NCI-H146 treated with DMSO at 0.1 percent for 48 hours (cell line): Measurements from ENCODE around the gene GLI3.

Experiments
- DNase-seq: peaks from one replicate; lab custom pipeline; 2025; ENCODE audit not compliant: unreplicated experiment; lab: John Stamatoyannopoulos, UW

GLI3 gene

DNA sequence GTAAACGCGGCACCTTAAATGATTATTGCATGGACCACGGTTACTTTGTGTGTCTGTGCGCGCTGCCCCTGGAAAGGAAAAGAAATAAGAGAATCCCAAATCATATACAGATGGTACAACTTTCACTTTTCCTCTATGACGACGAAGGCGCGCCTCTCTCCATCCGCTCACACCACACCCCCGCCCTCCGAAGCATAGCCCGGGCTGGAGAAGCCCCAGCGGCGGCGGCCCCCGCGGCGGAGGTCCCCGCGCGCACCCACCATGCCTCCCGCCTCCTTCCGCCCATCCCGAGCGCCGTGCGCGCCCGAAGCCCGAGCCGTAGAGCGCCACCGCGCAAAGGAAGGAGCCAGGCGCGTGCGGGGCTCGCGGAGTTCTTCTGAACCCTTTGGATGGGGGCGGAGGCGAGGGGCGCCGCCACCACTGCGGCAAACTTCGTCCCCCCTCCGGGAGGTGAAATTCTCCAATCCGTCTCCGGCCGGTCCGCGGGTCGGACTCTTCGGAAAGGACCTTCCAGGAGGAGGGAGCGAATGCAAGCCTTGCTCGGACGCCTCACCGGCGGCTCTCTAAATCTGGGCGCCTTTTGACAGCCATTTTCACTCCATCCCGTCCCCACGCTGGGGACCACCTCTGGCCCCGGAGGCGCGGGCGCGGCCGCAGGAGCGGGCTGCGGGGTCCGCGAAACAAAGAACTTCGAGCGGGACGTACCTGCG lies 588 bp downstream of the GLI3 start:
- no peak for DNase-seq

DNA sequence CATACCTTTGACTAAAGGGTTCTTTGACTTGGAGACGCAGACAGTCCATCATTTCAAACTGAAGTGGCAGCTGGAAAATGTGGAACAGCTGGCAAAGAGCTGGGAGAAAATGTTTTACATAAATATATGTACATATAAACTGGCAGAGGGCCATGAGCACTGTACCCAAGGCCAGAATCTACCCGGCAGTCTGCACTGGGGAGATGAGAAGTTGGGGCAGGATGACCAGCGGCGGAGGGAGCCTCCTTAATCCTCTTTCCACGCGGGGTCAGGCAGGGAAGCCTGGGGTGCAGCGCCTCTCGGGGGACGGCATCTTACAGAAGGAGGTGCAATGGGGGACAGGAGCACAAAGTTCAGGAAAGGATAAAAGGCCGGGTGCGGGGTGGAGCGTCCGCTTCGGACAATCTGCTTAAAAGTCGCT lies 1.3 kb downstream of the GLI3 start:
- DNase-seq = no peak

DNA sequence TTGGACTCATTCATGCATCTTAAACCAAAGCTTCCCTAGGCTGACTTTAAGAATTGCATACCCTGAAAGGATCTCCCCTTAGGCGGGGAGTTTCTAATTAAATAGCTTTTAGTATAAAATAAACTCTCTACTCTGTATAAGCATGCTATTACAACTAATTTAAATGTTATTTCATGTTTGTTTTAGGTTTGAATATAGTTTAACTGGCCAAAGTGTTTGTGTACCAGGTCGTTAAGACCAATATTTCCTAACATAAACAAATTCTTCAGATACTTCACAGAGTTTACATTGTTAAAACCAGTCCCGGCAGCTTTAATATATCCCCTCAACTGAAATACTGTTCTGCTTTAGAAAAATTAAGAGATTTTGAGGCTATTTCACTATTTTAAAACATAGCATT lies 2.3 kb downstream of the GLI3 start:
- DNase-seq = no peak

DNA sequence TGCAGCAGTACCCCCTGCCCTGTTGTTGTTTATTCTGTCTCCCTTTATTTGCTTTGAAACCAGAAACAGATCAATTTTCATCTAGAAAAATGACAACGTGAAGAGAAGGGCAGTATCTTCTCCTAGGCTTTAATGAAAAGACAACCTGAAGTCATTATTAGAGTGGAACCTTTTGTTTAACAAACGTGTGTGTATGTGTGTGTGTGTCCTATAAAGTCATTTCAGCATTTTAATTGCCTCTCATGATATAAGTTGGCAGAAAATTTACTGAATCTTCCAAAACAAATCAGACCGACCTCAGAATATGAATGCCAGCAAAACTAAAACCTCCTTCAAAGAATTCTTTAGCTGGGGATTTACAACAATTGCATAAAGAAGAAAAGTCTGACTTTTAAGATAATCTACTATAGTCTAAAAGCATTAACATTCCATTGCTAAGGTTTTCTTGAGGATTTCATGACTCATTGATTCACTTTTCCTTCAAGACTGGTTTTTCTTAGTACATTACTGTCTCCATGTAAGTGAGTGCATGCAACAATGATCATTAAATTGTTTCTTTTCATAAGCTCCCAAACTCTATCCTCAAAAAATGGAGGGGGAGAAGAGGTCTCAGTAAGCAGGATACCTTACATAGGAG lies 3.2 kb downstream of the GLI3 start:
- no peak for DNase-seq

DNA sequence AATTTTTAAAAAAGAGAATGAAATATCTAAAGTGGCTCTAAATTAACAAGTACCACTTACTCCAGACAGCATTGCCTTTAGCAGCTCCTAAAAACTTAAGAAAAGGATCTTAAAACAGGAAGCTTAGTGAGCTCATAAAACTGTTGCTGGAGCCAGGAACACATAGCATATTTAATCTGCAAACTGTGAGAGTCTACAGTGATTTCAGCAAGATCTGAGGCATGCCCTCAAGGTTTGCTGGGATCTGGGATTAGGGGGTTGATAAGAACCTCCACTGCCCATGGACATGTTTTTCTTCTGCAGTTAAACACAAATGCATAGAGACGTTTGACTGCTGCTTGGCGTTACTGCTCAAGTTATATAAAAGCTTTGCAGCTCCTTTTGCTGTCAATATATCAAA lies 3.8 kb downstream of the GLI3 start:
- no peak for DNase-seq

DNA sequence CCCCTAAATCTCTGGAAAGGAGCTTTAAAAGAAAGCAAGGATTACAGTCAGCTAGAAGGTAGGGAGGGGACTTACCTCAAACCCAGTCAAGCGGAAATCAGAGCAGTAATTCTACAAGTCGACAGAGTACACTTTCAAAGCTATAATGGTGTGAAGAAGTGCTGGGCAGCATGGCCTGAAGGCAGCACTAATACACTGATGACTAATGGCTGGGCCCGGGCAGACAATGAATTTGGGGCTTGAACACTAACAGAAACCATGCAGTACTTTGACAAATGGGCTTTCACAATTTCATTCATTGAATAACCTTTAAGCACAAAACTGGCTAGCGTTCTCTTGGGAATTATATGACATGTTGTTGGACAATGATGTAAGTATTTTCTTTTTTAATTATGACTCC lies 4.7 kb downstream of the GLI3 start:
- no peak for DNase-seq

DNA sequence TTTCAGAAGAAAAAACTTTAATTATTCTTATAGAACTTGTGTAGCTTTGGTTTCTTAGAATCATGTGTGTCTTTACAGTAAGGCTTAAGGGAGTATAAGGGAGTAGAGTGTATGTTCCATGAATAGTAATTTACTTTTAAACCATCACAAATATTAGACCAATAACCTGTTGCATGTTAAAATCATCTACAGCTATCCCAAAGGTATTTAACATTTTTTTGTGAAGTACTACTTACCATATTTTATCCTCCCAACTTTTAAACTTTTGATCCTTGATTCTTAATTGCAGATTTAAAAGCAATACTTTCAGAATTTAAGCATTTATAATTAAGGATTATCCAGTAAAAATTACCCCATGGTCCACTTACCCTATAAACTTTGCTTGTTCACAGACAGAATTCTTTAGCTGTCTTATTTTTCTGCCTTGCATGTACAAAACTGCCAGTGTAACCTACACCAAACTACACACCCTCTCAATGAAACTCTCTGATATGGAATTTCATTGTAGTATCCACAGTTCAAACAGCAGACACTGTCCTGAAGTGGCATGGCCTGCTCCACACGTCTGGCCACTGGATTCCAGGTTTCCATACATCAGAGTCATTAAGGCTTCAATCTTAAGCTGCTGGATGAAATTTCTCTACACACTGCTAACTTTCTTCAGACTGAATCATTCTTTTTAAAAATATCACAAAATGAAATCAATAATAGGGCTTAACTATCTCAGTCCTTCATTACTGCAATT lies 5.8 kb downstream of the GLI3 start:
- DNase-seq = no peak

DNA sequence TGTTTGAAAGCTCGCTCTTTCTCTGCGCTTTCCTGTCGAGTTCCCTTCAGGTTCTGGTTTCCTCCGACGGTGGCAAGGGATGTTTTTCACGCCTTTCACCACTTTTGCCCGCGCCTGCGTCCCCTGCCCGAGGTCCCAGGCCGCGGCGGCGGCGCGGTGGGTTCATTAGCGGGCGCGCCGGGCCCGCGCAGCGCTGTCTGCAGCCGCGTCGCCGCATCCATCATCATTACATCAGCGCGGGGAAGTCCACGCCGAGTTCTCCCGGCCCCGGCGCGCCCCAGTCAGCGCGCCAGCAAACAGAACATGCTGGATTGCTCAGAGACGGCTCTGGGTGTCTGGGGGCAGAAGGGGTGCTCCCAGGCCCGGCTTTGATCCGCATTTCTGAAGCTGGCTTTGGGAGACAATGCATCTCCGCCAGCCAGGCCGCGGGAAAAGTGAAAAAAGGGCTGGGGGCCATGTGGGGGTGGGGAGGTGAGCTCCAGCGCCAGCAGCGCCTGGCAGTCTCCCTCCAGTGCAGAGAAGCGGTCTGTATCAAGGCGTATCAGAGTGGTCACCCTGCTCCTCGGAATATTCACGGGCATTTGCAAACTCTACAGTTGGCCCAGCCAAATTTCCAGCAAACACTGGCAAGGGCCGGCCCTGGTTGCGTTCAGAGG lies 8.9 kb downstream of the GLI3 start:
- no peak for DNase-seq

DNA sequence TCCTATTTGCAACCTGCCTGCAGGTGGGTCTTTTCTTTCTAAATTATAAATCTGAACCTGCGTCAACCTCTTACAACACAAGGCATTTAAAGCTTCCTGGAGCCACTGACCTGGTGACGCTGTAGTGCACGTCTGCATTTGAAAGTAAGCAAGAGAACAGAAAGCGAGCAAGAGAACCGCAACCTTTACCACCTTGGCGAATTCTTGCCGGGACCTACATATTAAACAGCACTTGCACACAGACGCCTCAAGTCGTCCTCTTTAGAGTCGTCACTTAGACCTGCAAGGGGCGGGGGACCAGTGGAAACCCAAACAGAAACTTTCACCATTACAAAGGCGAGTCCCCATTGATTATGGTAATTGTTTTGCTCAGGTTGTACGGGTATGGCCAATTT lies 9.5 kb downstream of the GLI3 start:
- DNase-seq = no peak

DNA sequence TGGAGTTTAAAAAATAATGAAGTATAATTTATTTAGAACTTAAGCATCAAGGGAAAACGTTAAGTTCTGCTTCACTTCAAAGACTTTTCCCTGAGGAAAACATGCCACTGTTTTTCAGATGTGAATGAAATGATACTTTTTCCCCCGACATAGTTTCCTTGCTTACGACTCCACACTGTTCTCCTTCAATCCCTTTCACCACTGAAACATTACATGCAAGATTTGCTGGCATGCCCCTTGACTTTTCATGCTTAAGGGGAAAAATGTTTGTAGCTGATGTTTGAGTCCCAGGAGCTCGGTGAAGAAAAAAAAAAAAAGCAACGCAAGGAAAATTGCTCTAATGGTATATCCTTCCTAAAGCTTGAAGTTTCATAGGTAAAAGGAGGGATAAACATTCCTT lies 10.0 kb downstream of the GLI3 start:
- DNase-seq = no peak

DNA sequence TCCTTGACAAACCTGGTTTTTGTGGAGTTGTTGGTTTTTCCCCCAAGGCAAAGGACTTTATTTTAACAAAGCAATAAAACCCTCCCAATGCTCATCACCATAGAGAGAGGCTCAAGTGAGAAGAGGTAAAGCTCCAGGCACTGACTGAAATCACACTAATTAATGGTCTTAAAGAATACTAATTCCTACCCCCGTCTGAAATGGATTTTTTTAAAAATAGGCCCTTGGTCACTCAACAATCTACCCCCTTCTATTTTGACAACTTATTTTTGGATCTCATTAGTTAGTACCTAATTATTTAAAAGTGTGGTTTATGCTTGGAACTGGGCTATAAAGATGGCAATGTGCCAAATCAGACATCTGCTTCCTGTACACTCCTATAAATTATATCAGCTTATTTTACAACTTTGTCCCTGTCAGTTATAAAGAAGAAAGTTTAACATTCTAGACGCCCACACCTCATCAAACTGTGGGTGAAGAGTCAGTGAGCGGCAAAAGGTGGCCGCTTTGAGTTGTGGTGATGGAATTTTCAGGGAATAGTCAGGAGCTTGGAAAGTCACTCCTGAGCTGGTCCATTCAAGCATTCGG lies 10.6 kb downstream of the GLI3 start:
- no peak for DNase-seq

DNA sequence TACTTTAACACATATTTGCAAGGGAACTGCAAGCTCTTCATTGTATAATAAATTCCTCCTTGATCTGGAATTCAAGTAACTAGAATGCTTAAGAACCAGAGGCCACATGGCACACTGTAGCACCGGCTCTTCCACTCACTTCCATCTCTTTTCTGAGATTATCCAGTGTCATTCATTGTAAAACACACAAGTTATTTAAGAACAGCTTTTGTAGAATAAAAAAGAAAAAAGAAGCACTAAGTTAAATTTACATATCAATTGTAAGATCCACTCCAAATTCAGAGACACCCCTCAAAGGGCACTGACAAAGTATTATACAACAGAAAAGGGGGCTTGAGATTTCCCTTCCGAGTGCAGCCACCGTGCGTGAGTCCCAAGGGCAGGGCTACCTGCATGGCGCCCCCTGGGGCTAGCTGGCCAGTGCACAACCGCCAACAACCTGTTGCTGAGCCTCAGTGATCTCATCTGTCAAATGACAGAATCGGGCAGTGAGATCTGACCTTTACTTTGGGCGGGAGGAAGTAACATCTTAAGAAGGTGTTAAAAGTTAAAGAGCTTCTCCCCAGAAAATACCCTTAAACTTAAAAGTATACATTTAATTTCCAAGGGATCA lies 12.5 kb downstream of the GLI3 start:
- DNase-seq = no peak

DNA sequence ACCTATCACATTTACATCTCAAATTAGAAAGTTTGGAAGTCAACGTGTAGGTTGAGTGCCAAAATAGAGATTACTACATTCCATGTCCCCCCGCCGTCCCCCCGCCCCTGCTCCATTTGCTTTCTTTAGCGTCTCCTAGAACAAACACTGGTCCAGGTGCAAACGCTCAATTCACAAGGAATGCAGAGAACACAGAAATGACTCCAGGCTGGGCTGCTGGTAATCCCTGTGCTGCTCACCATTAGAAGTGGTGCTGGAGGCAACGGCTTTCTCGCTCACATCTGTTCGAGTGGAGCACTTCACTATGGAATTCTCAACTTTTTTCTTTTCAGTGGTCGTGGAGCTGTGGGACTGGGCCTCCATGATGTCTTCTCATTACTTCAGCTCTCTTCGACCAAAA lies 14.1 kb downstream of the GLI3 start:
- DNase-seq = no peak

DNA sequence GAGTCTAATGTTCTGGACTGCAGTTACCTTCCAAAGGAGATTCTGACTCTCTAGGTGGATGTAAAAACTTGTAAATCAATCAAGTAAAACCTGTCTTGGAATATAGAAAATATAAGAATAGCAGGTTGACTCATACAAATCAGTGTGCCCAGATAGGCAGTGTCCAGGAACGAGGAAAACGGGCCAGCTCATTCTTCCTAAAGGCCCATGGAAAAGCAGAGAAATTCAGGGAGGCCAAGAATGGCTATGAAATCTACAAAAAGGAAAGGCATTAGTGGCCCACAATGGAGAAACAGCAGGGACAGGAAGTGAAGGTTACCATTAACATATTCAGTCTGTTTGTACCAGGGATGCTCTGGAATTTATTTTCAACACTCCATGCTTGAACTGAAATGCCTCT lies 14.9 kb downstream of the GLI3 start:
- DNase-seq = no peak

DNA sequence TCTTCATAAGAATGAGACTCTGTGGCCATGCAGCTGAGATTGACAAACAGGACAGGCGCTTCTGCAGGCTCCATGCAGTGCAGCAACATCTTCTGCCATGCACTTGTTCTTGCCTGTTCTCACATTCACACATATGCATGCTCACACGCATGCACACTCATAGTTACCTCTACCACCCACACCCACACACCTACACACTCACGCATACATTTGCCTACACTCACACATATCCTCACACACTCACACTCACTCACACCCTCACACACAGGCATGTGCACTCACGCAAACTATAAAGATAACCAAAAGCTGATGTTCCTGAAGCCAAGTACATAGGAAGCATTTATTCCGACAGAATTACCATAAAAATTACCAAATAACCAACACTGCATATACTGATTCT lies 15.7 kb downstream of the GLI3 start:
- no peak for DNase-seq

DNA sequence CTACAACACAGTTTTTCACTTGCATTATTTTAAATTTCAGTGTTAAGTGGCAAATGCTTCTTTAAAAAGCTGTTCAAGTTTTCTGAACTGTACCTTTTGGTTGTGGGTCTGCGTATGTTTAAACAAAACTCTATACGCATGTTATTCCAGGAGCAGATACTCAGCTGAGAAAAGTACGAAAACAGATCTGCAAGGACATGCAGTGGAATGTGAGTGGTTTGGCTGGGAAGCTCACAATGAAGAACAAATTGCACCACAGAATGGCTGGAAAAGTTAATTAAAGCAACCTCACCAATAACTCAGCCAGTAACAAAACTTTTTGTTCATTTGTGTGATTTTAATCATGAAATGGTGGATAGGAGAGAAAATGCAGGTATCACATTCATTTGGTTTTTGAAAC lies 17.6 kb downstream of the GLI3 start:
- no peak for DNase-seq

DNA sequence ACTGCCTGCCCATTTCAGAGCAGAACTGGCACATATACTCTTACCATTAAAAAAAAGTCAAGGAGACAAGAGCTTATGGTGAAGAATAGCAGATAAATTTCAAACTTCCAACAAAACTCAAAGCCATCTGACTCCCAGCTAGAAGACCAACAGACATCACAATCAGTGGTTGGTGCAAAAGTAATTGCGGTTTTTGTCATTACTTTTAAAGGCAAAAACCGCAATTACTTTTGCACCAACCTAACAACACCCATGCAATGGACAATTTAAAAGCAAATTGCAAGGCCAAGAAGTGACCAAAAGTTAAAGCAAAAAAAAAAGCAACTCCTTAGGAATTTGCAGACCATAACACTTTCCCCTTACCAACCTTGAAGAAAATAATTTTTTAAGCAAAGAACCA lies 18.8 kb downstream of the GLI3 start:
- no peak for DNase-seq

DNA sequence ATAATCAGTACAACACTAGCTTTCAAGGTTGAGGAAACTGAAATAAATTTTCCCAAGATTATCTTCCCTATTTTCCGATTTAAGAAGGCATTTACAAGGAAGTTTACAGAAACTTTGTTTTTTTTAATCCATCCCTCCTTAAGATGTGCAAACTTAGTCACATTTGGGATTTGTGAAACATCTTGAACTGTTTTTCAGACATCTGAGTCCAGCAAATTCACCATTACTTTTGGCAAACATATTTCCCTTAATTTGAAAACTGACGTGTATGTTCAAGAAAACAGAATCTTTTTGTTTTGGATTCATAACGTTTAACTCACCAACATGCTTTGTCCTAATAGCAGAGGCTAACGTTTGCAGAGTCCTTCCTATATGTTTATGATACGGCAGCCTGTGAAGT lies 19.5 kb downstream of the GLI3 start:
- DNase-seq = no peak

DNA sequence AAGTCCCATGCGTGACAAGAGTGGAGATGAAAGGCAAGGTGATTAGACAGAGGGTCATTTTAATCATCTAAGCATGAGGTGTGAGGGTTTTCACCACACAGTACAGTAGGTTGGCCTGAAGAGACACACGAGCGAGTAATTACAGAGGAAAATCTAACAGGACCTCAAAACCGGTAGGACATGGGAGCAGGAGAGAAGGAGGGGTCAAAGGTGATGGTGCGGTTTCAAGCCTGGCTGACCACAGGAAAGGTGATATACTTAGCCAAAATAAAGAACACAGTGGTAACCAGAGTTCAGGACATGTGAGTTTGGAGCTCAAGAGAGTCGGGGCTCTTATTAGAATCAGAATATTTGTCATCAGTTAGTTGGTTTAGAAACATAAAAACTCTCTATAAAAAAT lies 20.0 kb downstream of the GLI3 start:
- DNase-seq = no peak

DNA sequence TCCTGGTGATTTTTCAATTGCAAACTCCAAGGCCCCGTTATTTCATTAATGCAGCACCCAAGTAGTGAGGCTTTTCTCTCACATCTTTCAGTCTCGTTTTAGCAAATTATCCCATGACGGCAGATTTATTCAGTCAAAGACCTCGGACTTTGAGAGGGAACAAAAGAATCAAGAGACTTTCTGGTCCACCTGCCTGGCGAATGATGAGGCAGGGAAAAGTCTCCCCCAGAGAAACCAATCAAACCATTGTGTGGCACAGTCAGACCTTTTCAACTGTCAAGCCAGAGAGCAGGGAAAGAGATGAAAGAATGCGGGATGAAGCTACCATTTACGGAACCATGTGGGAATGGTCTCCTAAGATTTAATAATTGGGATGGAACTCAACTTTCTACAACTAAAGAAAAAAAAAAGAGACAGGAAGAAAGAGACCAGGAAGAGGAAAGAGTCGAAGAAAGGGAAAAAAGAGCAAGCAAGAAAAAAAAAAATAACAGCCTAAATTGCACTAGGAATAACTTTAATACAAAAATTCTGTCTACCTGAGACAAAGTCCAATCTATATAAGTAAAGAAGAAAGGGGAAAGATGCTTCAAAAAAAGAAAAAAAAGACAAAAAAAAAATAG lies 22.8 kb downstream of the GLI3 start:
- DNase-seq = no peak

DNA sequence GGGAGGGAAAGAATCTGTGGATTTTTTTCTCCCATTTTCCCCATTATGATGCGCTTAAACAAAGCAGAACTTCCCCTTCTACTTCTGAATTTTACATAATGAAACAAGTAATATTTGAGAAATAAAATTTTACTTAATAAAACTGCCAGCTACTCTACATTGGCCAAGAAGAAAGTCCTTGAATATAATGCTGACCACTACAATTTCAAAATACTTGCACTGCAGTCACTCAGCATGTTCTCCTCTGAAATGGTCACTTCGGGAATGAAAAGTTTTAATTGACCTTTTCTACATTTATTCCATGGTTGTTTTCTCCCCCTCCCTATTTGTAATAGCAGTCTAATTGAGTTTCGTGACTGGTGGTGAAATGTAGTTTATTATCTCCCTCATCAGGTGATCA lies 23.9 kb downstream of the GLI3 start:
- no peak for DNase-seq
